ENCODE measurements around the gene GPR39. TPM values are rescaled to one million over a fixed set of nuclear protein-coding genes. Genes with fewer than 3 reads are reported as not detected.

GPR39 gene
- total and polyA plus RNA-seq, 2 donors from 2014 or later: 4.9 to 8.7 TPM

GRCh38 chr2:132627536-132627935, 210.9 kb downstream of the GPR39 start:
- Histone ChIP-seq H3K27ac (ENCODE audit: low read depth in 2 of 2, low read length in 2 of 2) (no peak overlapping the region), H3K36me3 (ENCODE audit: control insufficient read depth in 2 of 3, insufficient read depth in 3 of 3, low read length in 3 of 3) (no peaks in the 10 kb centered on the region), H3K4me3 (ENCODE audit: low read length in 3 of 3) (no peak overlapping the region), H3K27me3 (ENCODE audit: control insufficient read depth, insufficient read depth, low read length) (no peaks in the 10 kb centered on the region), H3K4me1 (ENCODE audit: control insufficient read depth in 2 of 3, insufficient read depth in 2 of 3, low read depth in 1 of 3, low read length in 3 of 3) (peaks cover 0 to 10% (median 4%) of the 10 kb centered on the region in 3 donors), H3K9me3 (ENCODE audit: control insufficient read depth in 2 of 3, insufficient read depth in 1 of 3, low read length in 3 of 3) (no peaks in the 10 kb centered on the region), H3K9ac (ENCODE audit: low read length in 3 of 3) (no peak overlapping the region)
- no peak for TF ChIP-seq CTCF (IDR thresholded peaks at IDR 0.05; ENCODE audit: borderline replicate concordance, extremely low read depth, insufficient read depth)
- FAIRE-seq (no peak), DNase-seq (no peak)
- intact Hi-C loops (cut with DNase I): no loop called here

GRCh38 chr2:132632000-132632649, 215.5 kb downstream of the GPR39 start:
- Histone ChIP-seq H3K36me3 (ENCODE audit: control insufficient read depth in 2 of 3, insufficient read depth in 3 of 3, low read length in 3 of 3) (no peaks in the 10 kb centered on the region), H3K27me3 (ENCODE audit: control insufficient read depth, insufficient read depth, low read length) (no peaks in the 10 kb centered on the region), H3K9me3 (ENCODE audit: control insufficient read depth in 2 of 3, insufficient read depth in 1 of 3, low read length in 3 of 3) (no peaks in the 10 kb centered on the region), H3K4me1 (ENCODE audit: control insufficient read depth in 2 of 3, insufficient read depth in 2 of 3, low read depth in 1 of 3, low read length in 3 of 3) (peaks cover 0 to 23% (median 17%) of the 10 kb centered on the region in 3 donors), H3K9ac (ENCODE audit: low read length in 3 of 3) (no peak overlapping the region), H3K27ac (ENCODE audit: low read depth in 2 of 2, low read length in 2 of 2) (peak overlapping the region; percentile 18 to 26), H3K4me3 (ENCODE audit: low read length in 3 of 3) (no peak overlapping the region)
- TF ChIP-seq CTCF (IDR thresholded peaks at IDR 0.05; ENCODE audit: borderline replicate concordance, extremely low read depth, insufficient read depth): no peak
- DNase-seq (peak in 1 of 5 donors; percentile 31), FAIRE-seq (no peak)
- intact Hi-C loops (cut with DNase I): no loop called here

GRCh38 chr2:132633635-132634034, 217.0 kb downstream of the GPR39 start:
- Histone ChIP-seq H3K27me3 (ENCODE audit: control insufficient read depth, insufficient read depth, low read length) (no peaks in the 10 kb centered on the region), H3K9ac (ENCODE audit: low read length in 3 of 3) (no peak overlapping the region), H3K4me1 (ENCODE audit: control insufficient read depth in 2 of 3, insufficient read depth in 2 of 3, low read depth in 1 of 3, low read length in 3 of 3) (peaks cover 0 to 23% (median 17%) of the 10 kb centered on the region in 3 donors), H3K27ac (ENCODE audit: low read depth in 2 of 2, low read length in 2 of 2) (no peak overlapping the region), H3K9me3 (ENCODE audit: control insufficient read depth in 2 of 3, insufficient read depth in 1 of 3, low read length in 3 of 3) (no peaks in the 10 kb centered on the region), H3K36me3 (ENCODE audit: control insufficient read depth in 2 of 3, insufficient read depth in 3 of 3, low read length in 3 of 3) (no peaks in the 10 kb centered on the region), H3K4me3 (ENCODE audit: low read length in 3 of 3) (no peak overlapping the region)
- intact Hi-C loops (cut with DNase I): no loop called here
- no peak for TF ChIP-seq CTCF (IDR thresholded peaks at IDR 0.05; ENCODE audit: borderline replicate concordance, extremely low read depth, insufficient read depth)
- DNase-seq (no peak), FAIRE-seq (no peak)
